ENCODE measurements around the gene SNX13. TPM values are rescaled to one million over a fixed set of nuclear protein-coding genes. Genes with fewer than 3 reads are reported as not detected.

Gene SNX13
- total RNA-seq, 1 experiment from 2014 or later: 29.0 TPM

DNA sequence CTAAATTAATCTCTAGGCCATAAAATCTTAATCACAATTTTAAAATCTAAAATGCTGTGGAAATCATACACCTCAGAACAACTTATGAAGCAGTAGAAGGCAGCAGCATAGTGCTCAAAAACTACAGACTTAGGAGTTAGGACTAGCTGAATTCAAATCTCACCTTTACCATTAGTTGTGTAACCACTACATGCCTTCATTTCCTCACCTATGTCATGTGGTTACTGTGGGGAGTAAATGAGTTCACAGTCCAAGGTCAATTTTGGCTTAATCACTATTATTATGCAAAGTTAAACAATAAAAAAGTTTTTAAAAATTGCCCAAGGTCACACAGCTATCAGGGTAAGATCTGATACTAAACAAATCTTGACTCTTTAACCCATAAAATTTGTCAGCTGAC is 37.0 kb downstream of the SNX13 start:
- no peak overlapping the region for H3K14ac ChIP-seq (ENCODE audit: insufficient read depth, low read length)
- H3K23ac ChIP-seq (ENCODE audit: insufficient read length, low read depth, low read length): no peak overlapping the region
- no peaks in the 10 kb centered on the region for H3K27me3 ChIP-seq (ENCODE audit: insufficient read depth, low read length)
- no peak overlapping the region for H3K27ac ChIP-seq (ENCODE audit: insufficient read length, low read depth, low read length)
- no peaks in the 10 kb centered on the region for H3K9me3 Mint-ChIP-seq
- H3K18ac ChIP-seq (ENCODE audit: insufficient read length, low read depth, low read length): no peak overlapping the region
- H4K20me1 ChIP-seq (ENCODE audit: control insufficient read depth, insufficient read depth, insufficient read length): no peaks in the 10 kb centered on the region
- no peak overlapping the region for H4K8ac ChIP-seq (replicated peaks; ENCODE audit: insufficient read length, low read depth, low read length)
- no peak overlapping the region for H2BK120ac ChIP-seq (ENCODE audit: low read depth, low read length, poor library complexity, severe bottlenecking)
- no peak overlapping the region for H2BK20ac ChIP-seq (ENCODE audit: low read depth, low read length, poor library complexity, severe bottlenecking)
- H3K56ac ChIP-seq (ENCODE audit: insufficient read length, low read depth, low read length): no peak overlapping the region
- no peak overlapping the region for H2AFZ ChIP-seq (ENCODE audit: low read length)
- H2BK15ac ChIP-seq (ENCODE audit: low read depth, low read length): no peak overlapping the region
- no peak overlapping the region for H2BK12ac ChIP-seq (ENCODE audit: insufficient read length, low read depth, low read length)
- H3K4me1 Mint-ChIP-seq: peaks cover 27 to 28% of the 10 kb centered on the region in 2 experiments
- H4K91ac ChIP-seq (ENCODE audit: insufficient read length, low read depth, low read length): no peak overlapping the region
- H3K4ac ChIP-seq (ENCODE audit: low read depth, low read length): no peak overlapping the region
- H3K4me3 Mint-ChIP-seq: no peak overlapping the region
- H3K79me1 ChIP-seq (ENCODE audit: insufficient read depth, low read depth, low read length, poor library complexity, severe bottlenecking): no peaks in the 10 kb centered on the region
- TF ChIP-seq, protein P1, sequence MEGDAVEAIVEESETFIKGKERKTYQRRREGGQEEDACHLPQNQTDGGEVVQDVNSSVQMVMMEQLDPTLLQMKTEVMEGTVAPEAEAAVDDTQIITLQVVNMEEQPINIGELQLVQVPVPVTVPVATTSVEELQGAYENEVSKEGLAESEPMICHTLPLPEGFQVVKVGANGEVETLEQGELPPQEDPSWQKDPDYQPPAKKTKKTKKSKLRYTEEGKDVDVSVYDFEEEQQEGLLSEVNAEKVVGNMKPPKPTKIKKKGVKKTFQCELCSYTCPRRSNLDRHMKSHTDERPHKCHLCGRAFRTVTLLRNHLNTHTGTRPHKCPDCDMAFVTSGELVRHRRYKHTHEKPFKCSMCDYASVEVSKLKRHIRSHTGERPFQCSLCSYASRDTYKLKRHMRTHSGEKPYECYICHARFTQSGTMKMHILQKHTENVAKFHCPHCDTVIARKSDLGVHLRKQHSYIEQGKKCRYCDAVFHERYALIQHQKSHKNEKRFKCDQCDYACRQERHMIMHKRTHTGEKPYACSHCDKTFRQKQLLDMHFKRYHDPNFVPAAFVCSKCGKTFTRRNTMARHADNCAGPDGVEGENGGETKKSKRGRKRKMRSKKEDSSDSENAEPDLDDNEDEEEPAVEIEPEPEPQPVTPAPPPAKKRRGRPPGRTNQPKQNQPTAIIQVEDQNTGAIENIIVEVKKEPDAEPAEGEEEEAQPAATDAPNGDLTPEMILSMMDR (conservative IDR thresholded peaks at IDR 0.05): no peak
- H3K27me3 Mint-ChIP-seq (ENCODE audit: low read depth): no peaks in the 10 kb centered on the region
- H3T11ph ChIP-seq (ENCODE audit: low read length): no peak overlapping the region
- H3K36me3 Mint-ChIP-seq (ENCODE audit: insufficient read depth in 1 of 3, low read depth in 3 of 3): no peaks in the 10 kb centered on the region
- no peak overlapping the region for H2AK5ac ChIP-seq (ENCODE audit: insufficient read length, low read length)
- H3K23me2 ChIP-seq (ENCODE audit: insufficient read length, low read depth, low read length, poor library complexity, severe bottlenecking): no peaks in the 10 kb centered on the region
- no peak overlapping the region for H3K27ac Mint-ChIP-seq
- H3K9me3 ChIP-seq (ENCODE audit: control insufficient read depth, low read depth, low read length): no peaks in the 10 kb centered on the region
- H2BK5ac ChIP-seq (ENCODE audit: insufficient read length, low read length): no peak overlapping the region
- no peak overlapping the region for H3K9ac ChIP-seq (ENCODE audit: extremely low read depth, insufficient read length, low read length)
- H3K4me2 ChIP-seq (ENCODE audit: insufficient read depth, insufficient read length, low read length): no peak overlapping the region
- peaks cover 6% of the 10 kb centered on the region; the same call in 1 of the 2 replicates for H3K4me1 ChIP-seq (ENCODE audit: insufficient read depth, low read length)
- no peak for DNase-seq
- H4K5ac ChIP-seq (ENCODE audit: insufficient read length, low read depth, low read length): no peak overlapping the region
- no peaks in the 10 kb centered on the region for H3K79me2 ChIP-seq (ENCODE audit: insufficient read depth, low read length)
